ENCODE data around the gene LRRTM2.

GRCh38 chr5:138837160-138837559 lies 38.0 kb downstream of the LRRTM2 start:
- TF ChIP-seq ZNF622 (IDR thresholded peaks at IDR 0.05): no peak
- no peak for TF ChIP-seq MAX (IDR thresholded peaks at IDR 0.05; ENCODE audit: low read depth, low read length)
- no peak for TF ChIP-seq JUNB (IDR thresholded peaks at IDR 0.05)
- no peak for TF ChIP-seq E2F8 (IDR thresholded peaks at IDR 0.05; ENCODE audit: low read depth, partially characterized antibody)
- no peak for TF ChIP-seq CTCF (IDR thresholded peaks at IDR 0.05 in 2 of 3, conservative IDR thresholded peaks at IDR 0.05 in 1 of 3; ENCODE audit: control insufficient read depth in 2 of 3, extremely low read depth in 1 of 3, insufficient read depth in 1 of 3, low read depth in 3 of 3, low read length in 3 of 3)
- TF ChIP-seq USF2 (IDR thresholded peaks at IDR 0.05; ENCODE audit: borderline replicate concordance, low read depth, low read length): no peak
- TF ChIP-seq BCL3 (IDR thresholded peaks at IDR 0.05; ENCODE audit: borderline replicate concordance, insufficient read depth, low read depth, low read length, poor library complexity, severe bottlenecking): no peak

Measured in GM12878 (cell line).